NT2/D1 (cell line): Measurements from ENCODE around the gene KDM1B.

Experiments
- DNase-seq: peaks from one replicate; pipeline ENCODE4 v3.0.0-alpha.2; 2011; ENCODE audit warnings: low read depth, low spot score
- H3K27me3 ChIP-seq: 2 replicates; pipeline ENCODE4 v1.6.0; 2011; ENCODE audit warnings: mild to moderate bottlenecking; ENCODE audit not compliant: insufficient read length, insufficient read depth
- H3K36me3 ChIP-seq: 2 replicates; pipeline ENCODE4 v1.6.1; 2011; ENCODE audit warnings: mild to moderate bottlenecking, low read length, mixed read lengths; ENCODE audit not compliant: insufficient read depth, insufficient read length
- H3K4me1 ChIP-seq: 2 replicates; pipeline ENCODE4 v1.5.1; 2011; ENCODE audit not compliant: insufficient read depth, insufficient read length
- H3K4me3 ChIP-seq: 2 replicates; pipeline ENCODE4 v1.5.1; 2011; ENCODE audit warnings: low read depth; ENCODE audit not compliant: insufficient read length
- H3K9ac ChIP-seq: 2 replicates; pipeline ENCODE4 v1.6.0; 2011; ENCODE audit warnings: low read depth; ENCODE audit not compliant: insufficient read length
- H3K9me3 ChIP-seq: 2 replicates; pipeline ENCODE4 v1.5.1; 2011; ENCODE audit warnings: mild to moderate bottlenecking, low read length; ENCODE audit not compliant: insufficient read depth
- SUZ12 ChIP-seq: IDR thresholded peaks from 2 replicates; pipeline ENCODE4 v1.6.1; 2011; ENCODE audit not compliant: insufficient read length, insufficient read depth; ENCODE audit errors: extremely low read depth
- YY1 ChIP-seq: IDR thresholded peaks from 2 replicates; pipeline ENCODE4 v1.6.1; 2011; ENCODE audit not compliant: insufficient read length, insufficient read depth
- ZNF274 ChIP-seq: IDR thresholded peaks from 2 replicates; pipeline ENCODE4 v1.6.1; 2011; ENCODE audit warnings: mild to moderate bottlenecking, low read depth, low read length

The KDM1B gene

DNA sequence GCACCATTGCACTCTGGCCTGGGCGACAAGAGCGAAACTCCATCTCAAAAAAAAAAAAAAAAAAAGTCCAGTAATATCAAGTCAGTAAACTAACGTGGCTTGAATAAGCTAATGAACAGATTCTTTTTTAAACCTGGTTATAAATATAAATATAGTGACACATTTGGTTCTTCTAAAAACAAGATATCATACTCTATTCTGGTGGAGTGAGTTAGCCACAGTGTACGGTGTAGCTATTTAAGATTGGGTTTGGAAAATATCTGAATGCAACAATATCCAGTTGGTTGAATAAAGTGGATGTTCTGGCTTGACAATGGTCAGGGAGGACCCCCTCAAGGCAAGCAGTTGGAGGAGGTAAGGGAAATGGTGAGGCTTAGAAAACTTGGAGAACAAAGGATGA is 115.0 kb downstream of the KDM1B start:
- no peak overlapping the region for H3K4me3 ChIP-seq

More for the DNA sequence above, 115.0 kb downstream of the KDM1B start:
- TF ChIP-seq YY1 (no peak), SUZ12 (no peak), ZNF274 (no peak)
- Histone ChIP-seq H3K4me1 (no peaks in the 10 kb centered on the region), H3K36me3 (no peaks in the 10 kb centered on the region), H3K9me3 (peaks cover 13% of the 10 kb centered on the region; the same call in 1 of the 2 replicates), H3K27me3 (peaks cover 7% of the 10 kb centered on the region), H3K9ac (no peak overlapping the region)
- DNase-seq = no peak
